Measurements from ENCODE around the gene OXCT2.
A peak's percentile ranks its signal among the peaks of the same experiment; 100 is the strongest.

The OXCT2 gene

DNA sequence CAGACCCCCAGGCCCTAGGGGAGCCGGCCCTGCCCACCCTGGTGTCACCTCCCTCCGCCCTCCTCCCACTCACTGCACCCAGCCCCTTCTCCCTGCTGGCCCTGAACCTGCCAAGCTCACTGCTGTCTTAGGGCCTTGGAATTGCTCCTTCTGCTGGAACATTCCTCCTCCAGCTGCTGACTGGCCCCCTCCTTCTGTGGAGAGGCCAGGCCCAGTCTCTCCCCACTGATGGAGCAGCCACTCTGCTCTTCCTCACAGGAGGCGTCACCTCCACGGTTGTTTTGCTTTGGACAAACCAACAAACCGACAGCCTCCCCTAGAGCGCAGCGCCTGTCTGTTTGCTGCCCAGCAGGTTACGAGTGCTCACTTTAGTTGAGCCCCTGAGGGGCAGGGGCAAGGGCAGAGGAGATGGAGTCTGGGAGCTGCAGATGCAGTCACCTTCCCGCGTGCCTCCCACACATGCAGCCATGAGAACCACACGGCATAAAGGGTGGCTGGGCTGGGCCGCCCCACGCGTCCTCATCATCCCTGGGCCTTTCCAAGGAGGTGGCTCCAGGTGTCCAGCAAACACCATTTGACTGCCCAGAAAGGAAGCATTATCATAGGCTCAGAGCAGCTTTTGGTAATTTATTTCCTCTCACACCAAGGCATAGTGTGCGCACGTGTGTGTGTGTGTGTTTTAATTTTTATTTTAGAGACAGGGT, 9.4 kb downstream of the OXCT2 start:
- DNase-seq = peak; percentile 99

GRCh38 chr1:39761016-39761415, 10.1 kb downstream of the OXCT2 start:
- DNase-seq = no peak

GRCh38 chr1:39760074-39761008, 10.8 kb downstream of the OXCT2 start:
- DNase-seq = no peak

- DNase-seq = no peak
These were observed 11.8 kb downstream of the OXCT2 start for GRCh38 chr1:39759436-39759726.

DNA sequence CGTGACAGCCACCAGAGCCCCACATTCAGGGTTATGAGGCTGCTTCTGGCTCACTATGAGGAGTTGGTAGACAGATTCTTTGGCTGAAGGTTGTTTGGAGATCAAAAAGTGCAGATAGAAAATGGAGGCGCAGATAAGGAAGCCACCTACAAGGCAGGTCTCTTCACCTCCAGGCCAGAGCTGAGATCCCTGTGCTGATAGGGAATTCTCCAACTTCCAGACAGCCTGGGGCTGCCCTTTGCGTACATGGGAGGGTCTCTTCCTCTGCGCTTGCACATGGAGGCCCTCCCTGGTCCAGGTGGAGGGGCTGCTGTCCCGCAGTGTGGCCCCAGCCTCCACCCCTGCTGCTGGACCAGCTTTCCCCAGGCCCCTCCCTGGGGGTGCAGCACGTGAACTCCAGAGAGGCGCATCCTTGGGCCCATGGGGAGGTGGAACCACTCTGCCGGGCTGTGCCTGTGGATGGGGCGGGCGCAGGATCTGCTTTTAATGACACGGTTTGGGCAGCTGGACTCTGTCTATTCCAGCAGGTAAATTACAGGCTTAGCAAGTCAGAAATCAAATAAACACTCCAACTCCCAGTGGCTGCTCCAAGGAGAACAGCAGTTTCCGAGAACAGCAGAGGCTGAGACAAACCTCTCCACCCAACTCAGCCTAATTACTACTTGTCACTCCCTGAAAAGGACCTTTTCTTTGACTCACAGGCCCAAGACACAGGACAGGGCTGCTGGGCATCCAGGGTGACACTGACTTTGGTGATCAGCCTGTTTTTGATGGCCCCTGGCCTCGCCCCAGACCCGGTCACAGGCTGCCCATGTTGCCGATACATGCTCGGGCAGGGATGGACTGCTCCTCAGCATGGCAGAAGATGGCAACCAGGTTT, 12.4 kb downstream of the OXCT2 start:
- peak; percentile 100 for DNase-seq

DNA sequence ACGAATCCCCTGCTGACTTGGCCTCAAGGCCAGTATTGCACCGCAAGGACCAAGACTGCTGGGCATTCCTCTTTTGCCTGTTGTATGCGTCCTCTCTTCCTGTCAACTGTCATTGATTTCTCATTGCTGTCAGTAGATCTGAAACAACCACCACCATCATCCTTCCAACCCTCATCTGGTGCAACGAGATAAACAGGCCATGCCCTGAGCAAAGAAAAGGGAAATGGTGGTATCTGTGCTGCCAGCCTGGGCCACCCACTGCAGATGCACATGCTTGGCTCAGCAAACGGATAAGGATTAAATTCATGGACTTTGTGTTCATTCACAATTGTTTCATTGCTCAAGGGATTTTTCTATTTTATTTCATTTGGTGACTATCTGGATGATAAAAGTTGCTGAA, 13.6 kb downstream of the OXCT2 start:
- DNase-seq = no peak

DNA sequence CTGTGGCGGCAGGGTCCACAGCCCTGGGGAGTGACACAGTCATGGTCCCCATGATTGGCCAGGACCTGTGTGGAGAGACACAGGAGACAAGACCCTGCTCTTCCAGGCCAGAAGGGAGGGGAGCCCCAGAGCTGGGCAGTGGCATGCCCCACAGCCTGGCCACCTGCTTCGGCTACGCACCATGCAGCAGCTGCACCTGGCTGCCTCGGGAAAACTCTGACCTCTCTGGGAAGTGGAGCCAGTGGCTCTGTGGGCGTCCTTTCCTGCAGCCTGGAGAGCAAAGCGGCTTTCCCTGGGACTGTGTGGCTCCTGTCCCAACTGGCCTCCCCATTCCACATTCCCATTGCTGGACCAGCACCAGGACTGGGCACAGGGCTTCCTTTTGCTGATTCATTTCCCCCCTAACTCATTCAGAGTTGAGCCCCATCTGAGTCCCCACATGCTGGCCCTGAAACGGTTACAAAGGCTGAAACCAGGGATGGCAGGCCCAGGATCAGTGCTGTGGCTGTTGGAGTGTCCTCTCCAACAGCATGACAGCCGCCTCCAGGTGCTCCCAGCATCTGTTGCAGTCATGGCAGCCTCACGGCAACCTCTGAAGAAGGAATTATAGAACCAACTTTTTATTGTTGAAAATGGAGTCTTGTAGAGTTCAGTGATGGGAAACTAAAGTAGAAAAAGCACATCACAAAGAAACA, 15.0 kb downstream of the OXCT2 start:
- peak; percentile 100 for DNase-seq

GRCh38 chr1:39754906-39755504, 16.1 kb downstream of the OXCT2 start:
- peak; percentile 100 for DNase-seq

- peak; percentile 100 for DNase-seq
These were observed 17.1 kb downstream of the OXCT2 start for GRCh38 chr1:39754026-39754570.

GRCh38 chr1:39753132-39754025, 17.8 kb downstream of the OXCT2 start:
- DNase-seq = peak; percentile 100

DNA sequence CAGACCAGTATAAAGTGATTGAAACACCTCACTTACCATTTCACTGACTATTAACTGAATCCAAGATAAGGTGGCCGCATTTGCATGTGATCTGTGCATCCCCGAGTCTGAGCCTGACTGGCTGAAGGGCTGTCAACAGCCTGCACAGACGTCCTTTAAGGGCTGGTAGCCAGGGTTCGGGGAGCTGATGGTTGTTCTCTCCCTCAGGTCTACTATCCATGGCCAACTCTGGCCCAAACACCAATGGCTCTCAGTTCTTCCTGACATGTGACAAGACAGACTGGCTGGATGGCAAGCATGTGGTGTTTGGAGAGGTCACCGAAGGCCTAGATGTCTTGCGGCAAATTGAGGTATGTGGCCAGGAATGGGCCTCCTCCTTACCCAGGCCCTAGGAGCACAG, 18.4 kb downstream of the OXCT2 start:
- no peak for DNase-seq

DNA sequence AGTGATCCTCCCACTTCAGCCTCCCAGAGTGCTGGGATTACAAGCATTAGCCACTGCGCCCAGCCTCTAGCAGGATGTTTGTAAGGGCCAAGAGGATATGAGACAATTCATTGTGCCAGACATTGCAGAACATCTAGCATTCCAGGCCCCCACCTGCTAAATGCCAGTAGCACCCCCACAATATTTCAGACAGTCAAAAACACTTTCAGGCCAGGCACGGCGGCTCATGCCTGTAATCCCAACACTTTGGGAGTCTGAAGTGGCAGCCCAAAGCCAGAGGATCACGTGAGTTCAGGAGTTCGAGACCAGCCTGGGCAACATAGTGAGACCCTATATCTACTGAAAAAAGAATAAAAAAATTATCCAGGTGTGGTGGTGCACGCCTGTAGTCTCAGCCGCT, 19.6 kb downstream of the OXCT2 start:
- no peak for DNase-seq

- DNase-seq = no peak
These were observed 26.0 kb downstream of the OXCT2 start for GRCh38 chr1:39745016-39745670.

GRCh38 chr1:39738622-39739366, 32.4 kb downstream of the OXCT2 start, which contains the start of gene PPIE:
Gene PPIE, plus strand, starts transcription at chr1:39738882. Its CDS starts 19 bp downstream, at chr1:39738901.
- DNase-seq = peak; percentile 100

DNA sequence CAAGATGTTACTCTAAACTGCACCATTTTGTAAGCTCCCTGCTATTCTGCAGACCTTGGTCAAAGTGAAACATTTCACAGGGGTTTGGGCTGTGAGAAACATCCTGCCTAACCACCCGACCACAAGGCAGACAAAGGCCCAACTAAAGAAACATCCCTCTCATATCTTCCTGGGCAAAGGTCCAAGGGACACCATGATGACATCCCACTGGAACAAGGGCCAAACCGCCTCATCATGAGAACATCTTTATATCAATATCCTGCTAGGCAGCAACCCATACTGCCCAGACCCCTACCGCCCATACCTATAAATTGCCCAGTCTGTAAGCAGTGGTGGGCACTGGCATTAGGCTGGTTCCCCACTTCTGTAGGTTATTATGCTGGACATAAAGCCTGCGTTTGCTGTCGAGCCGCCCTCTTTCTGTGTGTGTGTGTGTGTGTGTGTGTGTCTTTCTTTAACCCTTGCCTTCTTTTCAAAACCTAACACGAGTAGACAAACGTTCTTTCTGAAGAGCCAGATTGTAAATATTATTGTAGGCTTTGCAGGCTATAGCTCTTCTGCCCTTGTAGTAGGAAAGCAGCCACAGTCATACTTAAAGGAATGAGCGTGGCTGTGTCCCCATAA, 33.5 kb downstream of the OXCT2 start:
- DNase-seq = no peak

DNA sequence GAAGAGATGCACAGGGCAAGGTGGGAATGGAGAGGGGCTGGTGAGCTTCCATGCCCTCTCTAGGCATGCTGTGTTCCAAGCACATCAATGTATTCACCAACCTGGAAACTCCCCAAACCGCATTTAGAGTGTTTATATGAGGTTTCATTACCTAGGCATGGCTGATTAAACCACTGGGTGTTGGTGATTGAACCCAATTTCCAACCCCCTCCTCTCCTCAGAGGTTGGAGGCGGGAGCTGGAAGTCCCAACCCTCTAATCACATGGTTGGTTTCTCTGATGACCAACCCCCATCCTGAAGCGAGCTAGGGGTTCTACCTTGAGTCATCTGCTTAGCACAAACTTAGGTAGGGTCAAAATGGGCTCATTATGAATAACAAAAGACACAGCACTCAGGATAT, 35.4 kb downstream of the OXCT2 start:
- DNase-seq = no peak

DNA sequence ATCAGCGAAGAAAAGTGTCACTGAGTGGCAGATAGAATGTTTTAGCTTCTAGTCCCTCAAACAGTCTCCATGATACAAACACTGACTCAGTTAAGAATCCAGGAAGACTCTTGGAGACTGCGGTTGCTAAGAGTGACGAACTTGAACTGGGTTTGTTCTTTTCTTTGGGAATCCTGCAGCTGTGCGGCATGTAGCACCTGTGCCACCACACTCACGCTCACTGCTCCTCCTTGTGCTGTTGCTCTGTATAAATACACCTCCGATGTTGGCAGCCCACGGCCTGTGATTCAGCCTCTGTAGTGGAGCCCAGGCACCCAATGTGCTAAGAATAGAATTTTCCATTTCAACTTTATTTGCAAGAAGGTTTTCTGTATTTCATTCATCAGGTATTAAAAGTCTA, 38.0 kb downstream of the OXCT2 start:
- DNase-seq = peak; percentile 100

DNA sequence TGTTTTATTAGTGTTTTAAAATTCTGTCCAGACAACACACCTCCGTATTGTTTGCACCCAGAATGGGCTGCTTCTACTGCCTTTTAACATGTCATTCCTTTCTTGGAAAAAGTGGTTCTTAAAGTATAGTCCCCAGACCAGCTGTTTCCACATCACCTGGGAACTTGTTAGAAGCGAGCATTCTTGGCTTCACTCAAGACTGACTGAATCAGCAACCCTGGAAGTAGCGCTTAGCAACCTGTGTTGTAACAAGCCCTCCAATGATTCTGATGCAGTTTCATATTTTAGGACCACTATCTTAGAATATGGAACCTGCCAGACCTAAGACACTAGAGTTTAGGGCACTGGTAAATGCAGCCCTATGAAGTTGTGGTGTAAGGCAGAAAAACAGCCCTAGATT, 38.4 kb downstream of the OXCT2 start:
- DNase-seq = no peak

DNA sequence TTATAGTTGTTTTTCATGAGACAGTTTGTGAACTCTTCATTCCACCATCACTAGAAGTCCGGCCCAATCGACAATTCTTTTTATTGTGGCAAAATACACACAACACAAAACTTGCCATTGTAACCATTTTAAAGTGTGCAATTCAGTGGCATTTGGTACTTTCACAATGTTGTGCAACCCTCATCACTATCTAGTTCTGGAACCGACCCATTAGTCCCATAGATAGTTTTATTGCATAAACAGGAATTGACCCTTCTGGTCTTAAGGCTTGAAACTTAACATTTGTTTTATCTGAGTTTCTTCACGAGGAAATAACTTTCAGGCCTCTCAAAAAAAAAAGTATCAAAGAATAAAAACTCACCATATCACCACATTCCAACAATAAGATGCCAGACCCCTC, 41.3 kb downstream of the OXCT2 start:
- DNase-seq = no peak

Measured in NCI-H510A treated with DMSO at 0.1 percent for 48 hours (cell line).